ENCODE measurements around the gene PIK3CA.

- TF ChIP-seq, protein P1, sequence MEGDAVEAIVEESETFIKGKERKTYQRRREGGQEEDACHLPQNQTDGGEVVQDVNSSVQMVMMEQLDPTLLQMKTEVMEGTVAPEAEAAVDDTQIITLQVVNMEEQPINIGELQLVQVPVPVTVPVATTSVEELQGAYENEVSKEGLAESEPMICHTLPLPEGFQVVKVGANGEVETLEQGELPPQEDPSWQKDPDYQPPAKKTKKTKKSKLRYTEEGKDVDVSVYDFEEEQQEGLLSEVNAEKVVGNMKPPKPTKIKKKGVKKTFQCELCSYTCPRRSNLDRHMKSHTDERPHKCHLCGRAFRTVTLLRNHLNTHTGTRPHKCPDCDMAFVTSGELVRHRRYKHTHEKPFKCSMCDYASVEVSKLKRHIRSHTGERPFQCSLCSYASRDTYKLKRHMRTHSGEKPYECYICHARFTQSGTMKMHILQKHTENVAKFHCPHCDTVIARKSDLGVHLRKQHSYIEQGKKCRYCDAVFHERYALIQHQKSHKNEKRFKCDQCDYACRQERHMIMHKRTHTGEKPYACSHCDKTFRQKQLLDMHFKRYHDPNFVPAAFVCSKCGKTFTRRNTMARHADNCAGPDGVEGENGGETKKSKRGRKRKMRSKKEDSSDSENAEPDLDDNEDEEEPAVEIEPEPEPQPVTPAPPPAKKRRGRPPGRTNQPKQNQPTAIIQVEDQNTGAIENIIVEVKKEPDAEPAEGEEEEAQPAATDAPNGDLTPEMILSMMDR (IDR thresholded peaks at IDR 0.05) = no peak
- no peak for TF ChIP-seq POLR2A (IDR thresholded peaks at IDR 0.05)
Observed at GRCh38 chr3:179278151-179278550, 130.0 kb downstream of the PIK3CA start.
